HG03558 (cell line): ENCODE results near the gene TOE1.

Experiments
- ATAC-seq: cut with Tn5 transposase; IDR thresholded peaks from one replicate; pipeline ENCODE4 v1.9.1; 2021; ENCODE audit warnings: moderate number of reproducible peaks; ENCODE audit not compliant: unreplicated experiment; ENCODE audit errors: extremely low read depth

TOE1 gene

GRCh38 chr1:45326627-45327623 is 13.0 kb upstream of the TOE1 start, which contains the start of gene HPDL:
Gene HPDL, plus strand, starts transcription at chr1:45326895. Its CDS starts 254 bp downstream, at chr1:45327149.
- no peak for ATAC-seq

GRCh38 chr1:45327644-45328515 is 12.1 kb upstream of the TOE1 start:
- no peak for ATAC-seq

- ATAC-seq: no peak
These were observed 11.3 kb upstream of the TOE1 start for GRCh38 chr1:45328680-45329079.

- ATAC-seq: no peak
These were observed 10.5 kb upstream of the TOE1 start for GRCh38 chr1:45329445-45329844.

GRCh38 chr1:45331436-45332345 is 8.3 kb upstream of the TOE1 start:
- no peak for ATAC-seq

DNA sequence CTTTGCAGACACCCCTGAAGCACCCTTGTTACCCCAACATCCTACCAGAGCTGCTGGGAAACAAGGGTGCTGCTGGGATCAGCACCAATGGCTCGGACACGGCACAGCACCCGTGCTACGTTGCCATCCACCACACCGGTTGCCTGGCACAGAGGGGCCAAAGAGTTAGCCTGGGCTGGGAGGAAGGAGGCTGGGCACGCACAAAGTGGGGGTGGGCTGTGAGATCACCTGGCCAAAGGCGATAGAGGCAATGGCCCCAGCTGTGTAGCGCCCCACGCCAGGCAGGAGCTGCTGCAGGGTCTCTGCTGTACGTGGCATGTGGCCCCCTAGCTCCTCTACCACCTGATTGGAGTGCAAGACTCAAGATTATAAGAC is 7.6 kb upstream of the TOE1 start:
- no peak for ATAC-seq

DNA sequence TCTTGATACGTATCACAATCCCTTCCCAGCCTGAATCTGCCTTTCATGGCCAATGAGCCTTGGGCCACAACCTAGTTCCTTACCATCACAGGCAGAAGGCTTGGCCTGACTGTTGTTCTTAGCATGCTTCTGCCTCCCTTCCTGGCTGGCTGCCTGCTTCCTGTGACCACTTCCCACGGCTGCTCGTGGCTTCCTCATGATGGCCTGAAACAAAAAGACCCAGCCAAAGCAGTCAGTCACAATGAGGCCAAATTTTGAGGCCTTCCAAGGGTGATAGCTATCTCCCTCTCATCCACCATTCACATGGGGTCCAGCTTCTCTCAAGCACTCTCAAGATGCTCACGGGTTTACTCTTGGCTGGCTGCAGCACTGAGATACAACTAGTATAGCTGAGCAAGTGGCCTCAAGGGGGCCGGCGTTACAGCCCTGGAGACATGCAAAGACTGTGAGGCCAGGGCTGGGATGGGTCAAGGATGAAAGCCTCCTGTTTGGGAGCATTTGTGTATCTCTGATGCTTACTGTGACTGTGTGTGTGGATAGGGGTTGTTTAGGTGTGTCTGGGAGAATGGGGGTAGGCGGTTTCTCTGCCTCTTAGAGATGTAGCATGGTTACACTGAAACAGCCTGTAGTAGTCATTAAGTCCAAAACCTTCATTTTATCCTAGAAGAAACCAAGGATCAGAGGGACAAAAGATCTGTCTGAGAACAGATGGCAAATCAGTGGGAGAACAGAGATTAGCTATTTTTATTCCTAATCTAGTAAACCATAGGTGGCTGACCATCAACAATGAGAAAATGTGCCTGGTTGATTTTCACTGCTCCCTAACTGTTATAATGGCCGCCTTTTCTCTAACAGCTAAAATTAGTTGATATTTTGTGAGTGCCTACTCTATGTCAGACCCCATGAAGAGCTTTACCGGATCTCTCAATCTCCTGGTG is 5.4 kb upstream of the TOE1 start:
- no peak for ATAC-seq

GRCh38 chr1:45335855-45336324 is 4.1 kb upstream of the TOE1 start:
- no peak for ATAC-seq

GRCh38 chr1:45337630-45338325 is 2.2 kb upstream of the TOE1 start:
- no peak for ATAC-seq

GRCh38 chr1:45340816-45341466 is 971 bp downstream of the TOE1 start:
- ATAC-seq: no peak

- ATAC-seq: no peak
These were observed 4.5 kb downstream of the TOE1 start for GRCh38 chr1:45344499-45344898.

DNA sequence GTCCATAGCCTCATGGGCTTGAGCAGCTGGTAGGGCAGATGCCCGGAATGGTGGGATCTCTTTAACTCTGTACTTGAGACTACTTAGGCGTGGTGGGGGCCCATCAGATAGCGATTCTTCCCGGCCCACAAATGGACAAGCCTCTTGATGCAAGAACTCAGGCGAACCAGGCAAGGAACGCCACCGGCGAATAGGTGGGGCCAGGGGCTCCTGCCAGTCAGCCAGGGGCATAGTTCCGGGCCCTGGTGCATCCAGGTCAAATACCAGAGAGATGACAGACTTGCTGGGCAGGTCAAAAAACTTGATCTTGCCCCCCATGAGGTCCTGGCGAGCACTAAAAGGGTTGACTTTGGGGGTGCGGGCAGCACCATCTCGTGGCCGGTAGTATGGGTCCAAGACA is 5.0 kb downstream of the TOE1 start:
- no peak for ATAC-seq

DNA sequence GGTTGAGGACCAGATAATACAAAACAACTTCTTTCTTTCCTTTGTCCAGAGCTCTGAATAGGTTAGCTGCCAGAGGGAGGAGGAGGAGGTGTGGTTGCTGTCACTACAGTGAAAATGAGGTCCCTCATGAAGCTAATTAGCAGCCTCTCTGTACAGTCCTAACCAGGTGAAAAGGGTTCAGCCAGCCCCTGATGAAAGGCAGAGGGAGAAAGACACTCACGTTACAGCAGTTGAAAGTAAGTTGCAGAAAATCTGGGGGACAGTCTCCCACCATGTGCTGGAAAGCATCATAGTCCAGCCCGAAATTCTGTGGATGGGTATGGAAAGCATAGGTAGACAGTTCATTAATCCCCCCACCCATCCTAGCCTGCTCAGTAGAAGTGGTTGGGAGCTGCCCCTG is 6.5 kb downstream of the TOE1 start:
- ATAC-seq: no peak

- ATAC-seq: no peak
These were observed 8.1 kb downstream of the TOE1 start for GRCh38 chr1:45348020-45348419.

DNA sequence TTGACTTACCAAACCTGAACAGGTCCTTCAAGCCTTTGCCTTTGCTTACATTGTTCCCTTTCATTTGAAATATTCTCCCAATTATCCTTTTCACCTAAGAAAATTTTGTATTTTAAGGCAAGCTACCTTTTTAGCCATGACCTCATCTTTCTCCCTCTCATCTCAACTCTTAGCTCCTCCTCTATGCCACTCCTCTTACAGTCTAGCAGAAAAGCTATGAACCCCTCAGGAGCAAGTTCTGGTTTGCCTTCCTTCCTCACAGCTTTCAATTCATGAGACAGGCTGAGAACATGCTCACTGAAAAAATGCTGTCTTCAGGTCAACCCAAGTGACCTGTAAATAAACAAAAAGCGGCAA is 8.6 kb downstream of the TOE1 start:
- no peak for ATAC-seq

- no peak for ATAC-seq
These were observed 9.2 kb downstream of the TOE1 start for GRCh38 chr1:45348966-45349677.

DNA sequence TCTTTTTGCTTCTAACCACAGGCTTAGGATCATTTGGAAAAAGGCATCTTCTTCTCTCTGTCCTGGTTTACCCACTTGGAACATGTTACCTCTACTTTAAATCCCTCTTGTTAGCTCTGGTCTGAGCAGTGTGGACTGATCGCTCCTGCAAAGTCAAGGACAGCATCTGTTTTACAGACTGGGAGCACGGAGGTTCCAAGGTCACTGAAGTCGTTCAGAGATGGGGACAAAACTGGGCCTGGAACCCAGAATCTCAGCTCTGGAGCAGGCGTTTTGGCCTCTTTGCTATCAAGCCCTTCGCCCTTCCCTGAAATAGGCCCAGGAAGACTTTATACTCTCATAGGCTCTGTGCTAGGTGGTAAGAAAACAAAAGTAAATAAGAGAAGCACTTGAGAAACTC is 11.5 kb downstream of the TOE1 start:
- no peak for ATAC-seq
